MM.1S (cell line): ENCODE data around the gene TM4SF20.

Source experiments
- EZH2 ChIP-seq: fragments of 300-600 bp; sonication (generic); optimal IDR thresholded peaks from 2 replicates; pipeline ENCODE3; 2017; ENCODE audit warnings: low read depth, mild to moderate bottlenecking, antibody characterized with exemption, low read length, mixed read lengths
- TF ChIP-seq, protein P1 (sequence below): fragments of 300-600 bp; sonication (generic); IDR thresholded peaks from 2 replicates; pipeline ENCODE4 v1.5.1; 2016; ENCODE audit warnings: antibody characterized with exemption, low read length, mixed read lengths

DNA sequence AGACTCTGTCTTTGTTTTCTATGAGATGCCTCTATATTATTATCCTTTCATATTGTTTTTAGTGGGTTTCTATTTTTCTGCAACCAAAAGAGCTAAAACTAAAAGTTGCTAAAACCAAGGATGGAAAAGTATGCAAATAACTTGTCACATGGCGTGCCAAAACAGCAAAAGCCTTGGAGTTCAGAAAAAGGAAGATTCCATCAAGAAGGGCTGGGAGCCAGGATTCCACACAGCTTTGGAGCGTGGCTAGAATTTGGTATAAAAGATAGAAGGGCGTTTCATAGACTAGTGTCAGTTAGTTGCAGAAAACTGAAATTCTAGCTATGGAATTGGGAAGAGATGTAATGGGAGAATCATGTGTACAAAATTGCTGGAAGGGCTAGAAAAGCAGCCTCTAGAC lies 4.6 kb upstream of the TM4SF20 start:
- TF ChIP-seq, protein P1, sequence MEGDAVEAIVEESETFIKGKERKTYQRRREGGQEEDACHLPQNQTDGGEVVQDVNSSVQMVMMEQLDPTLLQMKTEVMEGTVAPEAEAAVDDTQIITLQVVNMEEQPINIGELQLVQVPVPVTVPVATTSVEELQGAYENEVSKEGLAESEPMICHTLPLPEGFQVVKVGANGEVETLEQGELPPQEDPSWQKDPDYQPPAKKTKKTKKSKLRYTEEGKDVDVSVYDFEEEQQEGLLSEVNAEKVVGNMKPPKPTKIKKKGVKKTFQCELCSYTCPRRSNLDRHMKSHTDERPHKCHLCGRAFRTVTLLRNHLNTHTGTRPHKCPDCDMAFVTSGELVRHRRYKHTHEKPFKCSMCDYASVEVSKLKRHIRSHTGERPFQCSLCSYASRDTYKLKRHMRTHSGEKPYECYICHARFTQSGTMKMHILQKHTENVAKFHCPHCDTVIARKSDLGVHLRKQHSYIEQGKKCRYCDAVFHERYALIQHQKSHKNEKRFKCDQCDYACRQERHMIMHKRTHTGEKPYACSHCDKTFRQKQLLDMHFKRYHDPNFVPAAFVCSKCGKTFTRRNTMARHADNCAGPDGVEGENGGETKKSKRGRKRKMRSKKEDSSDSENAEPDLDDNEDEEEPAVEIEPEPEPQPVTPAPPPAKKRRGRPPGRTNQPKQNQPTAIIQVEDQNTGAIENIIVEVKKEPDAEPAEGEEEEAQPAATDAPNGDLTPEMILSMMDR, result no peak
- TF ChIP-seq EZH2, result no peak
